GM19324 (cell line): ENCODE measurements around the gene RPP40.
"Not testable (repeated sequence)": the region's sequence is repeated elsewhere in the genome, so short reads cannot be mapped to it uniquely, and the experiment has no call there.

ENCODE experiments used
- ATAC-seq: cut with Tn5 transposase; IDR thresholded peaks from one replicate; pipeline ENCODE4 v1.9.1; 2021; ENCODE audit warnings: mild to moderate bottlenecking, moderate library complexity; ENCODE audit not compliant: unreplicated experiment, low FRiP score

Gene RPP40

DNA sequence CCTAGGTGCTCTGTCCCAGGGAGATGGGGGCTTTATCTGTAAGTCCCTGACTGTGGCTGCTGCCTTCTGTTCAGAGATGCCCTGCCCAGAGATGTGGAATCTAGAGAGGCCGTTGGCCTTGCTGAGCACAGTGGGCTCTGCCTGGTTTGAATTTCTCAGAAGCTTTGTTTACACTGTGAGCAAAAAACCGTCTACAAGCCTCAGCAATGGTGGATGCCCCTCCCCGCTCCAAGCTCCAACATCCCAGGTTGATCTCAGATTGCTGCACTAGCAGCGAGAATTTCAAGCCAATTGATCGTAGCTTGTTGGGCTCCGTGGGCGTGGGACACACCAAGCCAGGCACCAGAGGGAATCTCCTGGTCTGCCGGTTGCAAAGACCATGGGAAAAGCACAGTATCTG lies 16.3 kb upstream of the RPP40 start:
- no peak for ATAC-seq

DNA sequence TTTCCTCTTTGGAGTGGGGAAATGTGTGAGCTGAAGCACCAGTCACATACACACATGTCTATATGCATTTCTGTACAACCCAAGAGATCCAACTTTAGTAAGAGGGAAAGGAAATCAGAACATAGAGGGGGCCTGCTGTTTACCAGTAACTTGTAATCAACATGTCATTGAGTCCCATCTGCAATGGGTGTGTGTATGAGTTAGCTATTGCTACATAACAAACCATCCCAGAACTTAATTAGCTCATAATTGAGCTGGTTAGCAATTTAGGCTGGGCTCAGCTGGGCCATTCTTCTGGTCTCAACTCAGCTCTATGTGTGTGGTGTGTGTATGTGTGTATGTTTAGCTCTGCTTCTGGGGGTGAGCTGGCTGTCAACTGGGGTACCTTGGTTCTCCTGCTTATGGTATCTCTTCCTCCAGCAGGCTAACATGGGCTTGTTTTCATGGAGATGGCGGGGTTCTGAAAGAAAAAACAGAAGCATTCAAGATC lies 10.3 kb upstream of the RPP40 start:
- ATAC-seq = no peak

DNA sequence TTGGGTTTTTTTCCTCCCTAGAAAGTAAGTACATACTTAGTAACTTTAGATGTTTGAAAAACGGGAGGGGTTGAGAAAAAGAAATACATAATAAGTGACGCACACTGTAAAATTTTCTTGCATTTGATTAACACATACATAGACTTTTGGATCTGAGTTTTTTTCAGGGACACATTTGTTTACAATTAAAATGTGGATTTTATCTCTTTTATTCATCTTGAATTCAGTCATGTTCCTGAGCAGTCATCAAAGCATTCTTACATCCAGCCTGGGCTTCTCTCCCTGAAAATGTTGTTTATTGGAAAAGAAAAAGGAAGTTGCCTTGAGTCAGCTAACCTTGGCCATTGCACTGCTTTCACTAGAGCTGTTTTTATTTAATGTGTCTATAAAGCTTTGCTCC lies 8.7 kb upstream of the RPP40 start:
- ATAC-seq = no peak

DNA sequence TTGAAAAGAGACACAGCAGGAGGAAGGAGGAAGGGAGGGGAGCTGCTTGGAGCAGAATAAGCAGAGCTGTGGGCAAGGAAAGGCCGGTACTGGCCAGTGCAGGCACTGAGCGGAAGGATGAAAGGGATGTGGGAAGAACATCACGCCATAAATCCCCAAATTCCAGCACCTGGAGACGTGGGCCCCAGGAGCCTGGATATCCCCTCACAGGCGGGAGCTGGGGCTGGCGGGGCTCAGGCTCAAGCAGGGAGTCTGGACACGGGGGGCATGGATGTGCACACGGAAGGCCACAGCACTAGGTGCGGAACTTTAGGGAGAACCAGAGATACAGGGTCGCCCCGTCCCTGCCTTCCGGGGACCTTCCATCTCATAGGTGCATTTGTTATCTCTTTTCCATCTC lies 7.5 kb upstream of the RPP40 start:
- ATAC-seq = no peak

DNA sequence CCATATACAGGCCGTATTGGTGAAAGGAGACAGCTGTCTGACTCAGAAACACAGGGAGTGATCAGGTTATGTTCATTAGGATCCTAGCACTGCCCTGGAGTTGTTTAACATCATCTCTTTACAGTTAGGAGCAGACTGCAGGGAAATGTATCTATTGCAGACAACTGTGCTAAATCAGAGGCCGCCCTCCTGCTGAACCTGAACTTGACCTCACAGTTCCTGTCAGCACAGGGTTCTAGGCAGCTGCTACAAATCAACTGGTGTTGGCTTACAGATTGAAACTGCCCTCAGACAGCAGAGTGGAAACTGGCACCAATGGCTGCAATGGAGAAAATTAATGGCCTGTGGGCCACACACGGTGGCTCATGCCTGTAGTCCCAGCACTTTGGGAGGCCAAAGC lies 3.7 kb upstream of the RPP40 start:
- ATAC-seq = no peak

DNA sequence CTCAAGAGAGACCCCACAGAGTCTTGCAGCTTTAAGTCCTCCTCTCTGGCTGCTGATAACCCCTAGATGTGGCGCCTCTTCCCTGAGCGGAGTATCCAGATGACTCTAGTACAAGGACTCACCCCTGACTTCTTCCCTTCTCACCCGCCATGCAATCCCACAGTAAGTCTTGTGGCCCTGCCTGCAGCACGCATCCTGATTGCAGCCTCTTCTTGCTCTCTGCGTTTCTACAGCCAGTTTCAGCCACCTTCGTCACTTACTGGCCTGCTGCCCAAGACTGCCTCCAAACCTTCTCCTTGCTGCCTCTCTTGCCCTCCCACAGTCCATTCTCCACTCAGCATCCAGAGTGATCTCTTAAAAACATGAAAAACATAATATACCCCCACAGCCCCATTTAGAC lies 2.4 kb upstream of the RPP40 start:
- no peak for ATAC-seq

DNA sequence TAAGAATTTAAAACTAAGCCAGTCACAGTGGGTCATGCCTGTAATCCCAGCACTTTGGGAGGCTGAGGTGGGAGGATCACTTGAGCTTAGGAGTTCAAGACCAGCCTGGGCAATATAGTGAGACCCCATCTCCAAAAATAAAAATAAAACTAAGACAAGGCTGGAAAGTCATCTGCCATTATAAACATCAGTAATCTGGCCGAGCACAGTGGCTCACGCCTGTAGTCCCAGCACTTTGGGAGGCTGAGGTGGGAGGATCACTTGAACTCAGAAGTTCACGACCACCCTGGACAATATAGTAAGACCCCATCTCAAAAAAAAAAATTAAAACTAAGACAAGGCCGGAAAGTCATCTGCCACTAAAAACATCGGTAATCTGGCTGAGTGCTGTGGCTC lies 1.2 kb upstream of the RPP40 start:
- not testable (repeated sequence) for ATAC-seq

DNA sequence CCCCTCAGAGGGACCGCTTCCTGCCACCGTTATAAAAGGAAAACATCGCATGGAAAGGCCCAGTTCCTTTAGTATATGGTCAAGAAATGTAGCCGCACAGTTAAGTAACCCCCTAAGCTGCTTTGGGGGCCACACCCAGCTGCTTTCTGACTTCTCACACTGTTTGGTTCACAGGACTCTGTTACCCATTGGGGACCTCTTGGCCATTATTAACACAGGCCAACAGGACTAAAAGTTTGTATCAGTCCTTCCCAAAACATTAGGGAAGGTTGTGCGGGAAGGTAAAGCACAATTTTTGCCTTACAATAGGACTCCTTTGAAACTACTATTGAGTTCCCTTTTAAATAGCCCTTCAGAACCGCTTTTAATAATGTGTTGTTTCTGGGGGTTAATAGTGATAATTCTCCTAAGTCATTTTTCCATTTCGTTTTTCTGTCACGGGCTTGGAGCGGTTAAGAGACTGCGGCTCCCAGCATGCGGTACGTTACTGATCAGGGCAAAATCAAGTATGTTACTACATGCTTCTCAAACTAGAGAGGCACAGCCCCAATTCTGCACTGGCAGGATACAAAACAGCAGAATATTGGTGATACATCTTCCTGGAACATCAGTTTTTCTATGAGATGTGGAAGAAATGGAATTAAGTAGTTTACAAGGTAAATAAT lies 668 bp upstream of the RPP40 start:
- ATAC-seq = no peak

DNA sequence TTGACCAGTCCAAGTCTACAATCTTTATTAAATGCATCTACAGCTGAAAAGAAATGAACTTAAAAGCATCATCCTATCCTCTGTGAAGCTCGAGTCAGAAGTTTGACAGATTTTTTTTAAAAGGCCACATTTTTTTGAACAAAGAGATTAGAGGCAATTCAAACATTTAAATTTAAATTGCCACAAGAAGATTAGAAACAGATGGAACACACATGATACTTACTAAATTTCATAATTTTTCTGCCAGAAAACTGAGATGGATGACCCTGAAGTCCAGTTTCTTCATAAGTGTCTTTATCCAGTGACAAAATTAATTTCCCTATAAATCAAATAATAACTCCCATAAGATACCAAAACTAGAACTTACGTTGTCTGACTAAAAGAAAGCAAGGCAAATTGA lies 4.3 kb downstream of the RPP40 start:
- no peak for ATAC-seq

DNA sequence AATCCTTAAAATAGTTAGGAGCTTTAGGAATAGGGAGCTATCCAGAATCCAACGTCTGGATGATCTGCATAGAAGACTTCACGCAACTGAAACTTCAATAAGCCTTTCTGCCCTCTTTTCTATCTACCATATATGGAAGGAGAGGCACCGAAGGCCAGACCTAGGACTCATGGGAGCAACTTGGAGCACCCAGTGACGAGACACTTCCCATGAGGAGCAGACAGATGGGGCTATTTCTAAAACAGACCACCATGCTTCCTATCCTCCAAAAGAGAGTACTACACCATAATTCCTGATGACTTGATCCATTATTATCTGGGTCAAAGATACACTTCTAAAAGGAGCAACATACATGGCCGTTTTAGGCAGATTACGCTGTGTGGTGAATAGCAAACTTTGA lies 6.0 kb downstream of the RPP40 start:
- ATAC-seq = no peak

DNA sequence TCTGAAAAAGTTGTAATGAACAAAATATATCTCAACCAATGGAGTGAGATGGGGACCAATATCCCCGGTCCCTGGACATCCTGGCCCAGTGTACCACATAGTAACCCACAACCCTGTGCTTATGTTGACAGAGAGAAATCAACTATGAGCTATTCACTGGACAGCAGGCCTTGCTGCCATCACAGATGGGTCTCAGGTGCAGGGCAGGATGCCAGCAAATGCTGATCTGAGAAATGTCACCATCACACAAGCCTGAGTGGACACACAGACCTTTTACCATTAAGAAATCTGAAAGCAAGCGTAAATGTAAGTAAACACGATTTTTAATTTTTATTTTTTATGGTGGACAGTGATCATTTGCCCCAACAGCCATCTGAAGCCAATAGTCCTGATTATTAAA lies 9.1 kb downstream of the RPP40 start:
- ATAC-seq = no peak

DNA sequence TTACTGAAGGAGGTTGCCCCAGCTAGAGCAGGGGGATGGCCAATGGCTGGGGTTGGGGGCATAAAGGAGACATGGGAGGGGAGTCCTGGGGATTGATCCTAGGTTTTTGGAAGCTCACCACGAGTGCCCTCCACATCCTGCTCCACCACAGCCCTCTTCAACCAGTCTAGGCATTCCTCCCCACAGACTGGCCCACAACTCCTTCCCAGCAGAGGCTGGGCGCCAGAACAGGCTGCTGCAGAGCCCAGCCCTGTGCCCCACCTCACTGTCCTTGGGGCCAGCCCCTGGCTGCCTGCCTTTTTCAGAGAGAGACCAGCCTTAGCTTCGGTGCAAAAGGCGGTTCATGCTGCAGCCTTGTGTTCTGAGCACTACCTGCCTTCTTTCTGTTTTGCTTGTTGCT lies 16.4 kb downstream of the RPP40 start:
- no peak for ATAC-seq

DNA sequence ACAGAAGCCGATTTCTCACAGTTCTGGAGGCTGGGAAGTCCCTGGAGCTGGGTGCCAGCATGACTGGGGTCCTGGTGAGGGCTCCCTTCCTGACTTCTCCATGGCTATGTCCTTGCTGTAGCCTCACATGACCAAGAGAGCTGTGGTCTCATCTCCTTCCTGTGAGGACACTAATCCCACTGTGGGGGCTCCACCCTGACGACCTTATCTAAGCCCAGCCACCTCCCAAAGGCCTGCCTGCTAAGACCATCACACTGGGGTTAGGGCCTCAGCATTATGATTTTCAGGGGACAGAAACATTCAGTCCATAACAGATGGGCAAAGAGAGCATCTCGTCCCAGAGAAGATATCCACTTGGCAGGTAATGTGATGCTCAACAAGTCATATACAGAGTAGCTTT lies 16.8 kb downstream of the RPP40 start:
- ATAC-seq = no peak

DNA sequence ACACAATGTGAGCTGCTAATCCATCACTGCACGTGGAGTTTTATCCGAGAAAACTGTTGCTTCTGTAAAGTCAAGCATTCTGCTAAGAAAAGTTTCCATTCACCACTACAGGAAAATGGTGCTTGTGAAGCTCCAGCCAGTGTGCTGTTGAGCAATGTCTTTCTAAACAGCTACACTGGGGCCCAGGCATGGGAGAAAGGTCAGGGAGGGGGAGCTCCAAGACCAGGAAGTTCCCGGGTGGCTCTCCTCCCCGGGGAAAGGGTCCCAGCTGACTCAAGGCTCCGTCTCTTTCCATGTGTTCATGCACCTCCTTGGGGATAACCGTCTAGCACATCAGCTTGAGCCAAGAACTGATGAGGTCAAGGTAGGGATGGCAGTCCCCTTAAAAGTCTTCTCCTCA lies 20.5 kb downstream of the RPP40 start:
- ATAC-seq = no peak

DNA sequence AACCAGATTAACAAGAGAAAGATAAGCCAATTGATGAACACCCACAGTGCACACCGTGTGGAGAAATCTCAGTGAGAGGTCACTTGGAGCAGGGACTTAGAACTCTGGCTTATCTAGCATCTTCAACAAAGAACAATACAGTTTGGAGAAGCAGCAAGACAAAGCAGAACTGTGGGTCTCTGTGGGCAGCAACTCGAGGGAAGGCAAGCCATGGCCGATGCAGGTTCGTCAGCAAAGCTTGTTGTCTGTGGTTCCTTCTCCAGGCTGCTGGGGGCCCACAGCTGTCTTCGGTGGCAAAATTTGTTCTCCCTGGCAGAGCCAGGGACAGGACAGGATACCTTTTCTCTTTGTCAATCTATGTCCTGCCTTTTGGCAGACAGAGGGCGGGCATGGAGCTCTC lies 22.1 kb downstream of the RPP40 start:
- no peak for ATAC-seq

DNA sequence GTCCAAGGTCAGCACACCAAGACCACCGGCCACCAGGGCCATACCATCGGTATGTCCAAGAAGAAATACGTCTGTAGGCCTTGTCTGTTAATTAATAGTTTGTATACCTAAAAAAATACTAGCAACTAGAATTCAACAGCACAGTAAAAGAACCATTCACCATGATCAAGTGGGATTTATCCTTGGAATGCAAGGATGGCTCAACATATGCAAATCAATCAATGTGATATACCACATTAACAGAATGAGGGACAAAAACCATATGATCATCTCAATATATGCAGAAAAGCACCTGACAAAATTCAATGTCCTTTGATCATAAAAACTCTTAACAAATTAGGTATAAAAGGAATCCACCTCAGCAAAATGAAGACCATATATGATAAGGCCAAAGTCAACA lies 24.4 kb downstream of the RPP40 start:
- no peak for ATAC-seq

DNA sequence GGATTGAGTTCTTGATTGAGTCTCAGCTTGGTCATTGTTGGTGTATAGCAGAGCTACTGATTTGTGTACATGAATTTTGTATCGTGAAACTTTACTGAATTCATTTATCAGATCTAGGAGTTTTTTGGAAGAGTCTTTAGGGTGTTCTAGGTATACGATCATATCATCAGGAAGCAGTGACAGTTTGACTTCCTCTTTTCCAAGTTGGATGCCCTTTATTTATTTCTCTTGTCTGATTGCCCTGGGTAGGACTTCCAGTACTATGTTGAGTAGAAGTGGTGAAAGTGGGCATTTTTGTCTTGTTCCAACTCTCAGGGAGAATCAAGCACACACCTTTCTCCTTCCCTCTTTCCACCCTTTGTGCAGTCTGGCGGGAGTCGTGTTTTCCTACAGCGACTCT lies 26.4 kb downstream of the RPP40 start:
- ATAC-seq = no peak

DNA sequence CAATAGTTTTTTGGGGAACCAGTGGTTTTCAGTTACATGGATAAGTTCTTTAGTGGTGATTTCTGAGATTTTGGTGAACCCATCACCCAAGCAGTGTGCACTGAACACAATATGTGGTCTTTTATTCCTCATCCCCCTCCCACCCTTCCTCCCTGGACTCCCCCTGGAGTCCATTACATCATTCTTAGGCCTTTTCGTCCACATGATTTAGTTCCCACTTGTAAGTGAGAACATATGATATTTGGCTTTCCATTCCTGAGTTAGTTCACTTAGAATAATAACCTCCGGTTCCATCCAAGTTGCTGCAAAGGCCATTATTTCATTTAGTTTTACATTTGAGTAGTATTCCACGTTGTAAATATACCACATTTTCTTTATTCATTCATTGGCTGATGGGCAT lies 28.3 kb downstream of the RPP40 start:
- no peak for ATAC-seq

DNA sequence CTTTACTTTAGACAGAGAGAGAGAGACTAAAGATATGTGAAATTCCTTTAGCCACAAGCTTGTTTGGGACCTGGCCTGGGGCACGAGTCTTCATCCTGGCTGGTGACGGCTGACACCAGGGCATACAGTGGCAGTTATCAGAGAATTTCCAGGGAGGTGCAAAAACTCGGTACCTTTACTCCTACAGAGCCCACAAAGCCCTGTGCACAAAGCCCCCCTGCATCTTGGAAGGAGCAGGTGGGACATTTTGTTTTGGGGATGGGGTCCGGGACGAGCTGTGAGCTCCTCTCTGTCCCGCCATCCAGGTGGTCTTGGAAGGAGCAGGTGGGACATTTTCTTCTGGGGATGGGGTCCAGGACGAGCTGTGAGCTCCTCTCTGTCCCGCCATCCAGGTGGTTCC lies 28.9 kb downstream of the RPP40 start:
- ATAC-seq = no peak

DNA sequence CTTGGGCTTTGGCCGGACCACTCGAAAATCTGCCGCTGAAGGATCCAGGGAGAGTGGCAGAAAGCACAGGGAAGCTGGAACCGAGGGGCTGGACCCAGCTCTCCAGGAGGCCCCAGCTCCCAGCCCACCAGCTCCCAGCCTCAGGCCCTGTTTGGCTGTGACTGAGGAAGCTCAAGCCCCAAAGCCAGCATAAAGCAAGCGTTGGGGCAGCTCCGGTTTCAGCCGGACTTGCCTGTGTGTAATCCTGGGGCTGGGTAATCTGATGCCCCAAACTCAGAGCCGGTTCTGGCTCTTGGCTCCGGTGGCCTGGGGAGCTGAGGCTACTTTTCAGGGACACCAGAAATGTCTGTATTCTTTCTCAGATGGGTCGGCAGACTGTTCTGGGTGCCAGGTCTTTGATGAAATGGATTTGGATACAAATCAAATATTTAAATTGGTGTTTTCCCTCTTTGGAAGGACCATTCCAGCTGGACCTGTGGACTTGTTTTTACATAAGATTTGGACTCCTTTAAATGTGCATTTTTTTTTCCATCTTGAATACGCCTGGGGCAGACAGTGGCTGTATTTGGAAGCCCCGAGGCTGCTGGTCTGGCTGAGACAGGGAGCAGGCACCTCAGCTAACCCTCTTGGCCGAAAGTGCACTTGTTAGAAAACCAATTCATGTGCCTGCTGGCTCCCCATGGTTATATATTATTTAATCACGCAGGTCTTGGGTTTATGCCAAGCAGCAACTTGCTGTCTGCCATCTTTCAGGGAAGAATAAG lies 29.7 kb downstream of the RPP40 start:
- no peak for ATAC-seq

DNA sequence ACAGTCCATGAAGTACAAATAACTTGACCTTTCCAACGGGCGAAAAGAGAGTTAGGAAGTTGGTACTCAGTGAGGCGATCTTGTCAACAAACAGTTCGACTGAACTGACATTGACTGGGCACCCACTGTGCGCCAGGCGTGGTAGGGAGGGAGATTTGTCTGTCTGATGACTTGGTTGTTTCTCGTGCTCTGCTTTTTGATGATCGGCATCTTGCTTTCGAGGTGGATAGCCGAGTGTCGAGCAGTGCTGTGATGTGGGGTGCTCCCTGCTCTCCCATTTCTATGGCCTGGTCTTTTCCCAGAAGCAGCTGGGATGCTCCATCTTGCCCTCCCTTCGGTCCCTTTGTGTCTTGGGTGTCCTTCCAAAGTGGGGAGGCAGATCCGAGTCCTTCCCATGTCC lies 30.4 kb downstream of the RPP40 start:
- no peak for ATAC-seq

DNA sequence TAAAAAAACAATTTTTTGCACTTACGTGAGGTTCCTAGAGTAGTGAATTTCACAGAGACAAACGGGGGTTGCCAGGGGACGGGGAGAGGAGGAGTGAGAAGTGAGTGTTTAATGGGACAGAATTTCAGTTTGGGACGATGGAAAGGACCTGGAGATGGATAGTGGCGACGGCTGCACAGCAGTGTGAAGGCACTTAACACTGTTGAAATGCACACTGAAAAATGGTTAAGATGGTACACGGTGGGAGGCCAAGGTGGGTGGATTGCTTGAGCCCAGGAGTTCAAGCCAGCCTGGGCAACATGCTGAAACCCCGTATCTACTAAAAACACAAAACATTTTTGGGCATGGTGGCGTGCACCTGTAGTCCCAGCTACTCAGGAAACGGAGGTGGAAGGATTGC lies 31.4 kb downstream of the RPP40 start:
- no peak for ATAC-seq
